ENCODE data around the gene PRKCE. TPM values are rescaled to one million over a fixed set of nuclear protein-coding genes. Genes with fewer than 3 reads are reported as not detected.

The PRKCE gene
- total RNA-seq, 1 experiment from 2014 or later: 17.7 TPM

DNA sequence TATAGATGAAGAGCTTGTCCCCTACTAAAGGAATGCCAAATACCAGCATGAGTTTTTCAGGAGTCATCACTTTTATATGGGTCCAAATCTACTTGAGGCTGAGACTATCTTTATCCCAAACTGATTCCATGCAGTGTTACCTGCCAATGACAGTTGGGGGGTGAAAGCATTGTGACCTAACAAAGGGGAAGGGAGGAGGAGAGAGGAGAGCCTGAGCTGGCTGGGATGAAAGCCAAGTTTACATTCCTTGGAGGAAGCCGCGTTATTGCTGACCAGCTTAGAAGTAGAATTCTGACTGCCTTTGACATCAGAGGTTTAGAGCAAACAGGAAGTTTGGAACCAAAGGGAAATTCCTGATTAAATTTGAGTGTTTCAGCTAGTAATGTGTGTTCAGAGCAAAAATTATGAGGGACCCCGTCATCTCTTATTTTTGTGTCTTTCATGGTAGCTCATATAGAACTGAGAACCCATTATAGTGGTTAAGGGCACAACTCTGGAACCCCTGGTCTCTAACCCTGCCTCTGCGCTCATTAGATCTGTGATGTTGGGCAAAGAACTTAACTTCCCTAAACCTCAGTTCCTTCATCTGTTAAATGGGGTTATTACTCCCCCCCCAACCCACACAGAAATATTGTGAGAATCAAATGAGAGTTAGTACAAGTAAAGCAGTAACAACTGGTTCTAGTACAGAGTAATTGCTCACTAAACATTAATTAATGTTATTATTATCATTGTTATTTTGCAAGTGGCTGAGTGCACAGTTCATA, 446.4 kb downstream of the PRKCE start:
- Mint-ChIP-seq H3K4me1 (ENCODE audit: low read depth, unreplicated experiment) (peaks cover 25% of the 10 kb centered on the region), H3K27me3 (ENCODE audit: unreplicated experiment) (no peaks in the 10 kb centered on the region), H3K4me3 (ENCODE audit: low read depth, unreplicated experiment) (no peak overlapping the region), H3K9me3 (ENCODE audit: low read depth, unreplicated experiment) (peaks cover 9% of the 10 kb centered on the region), H3K27ac (ENCODE audit: unreplicated experiment) (peak overlapping the region; percentile 27), H3K36me3 (ENCODE audit: insufficient read depth, unreplicated experiment) (no peaks in the 10 kb centered on the region)
- CTCF ChIA-PET: interaction anchor here (0.6 to 0.7 kb wide), 3 partner anchors 209 to 268 kb away, joined by 3 to 7 read pairs (median 5); no protein-coding TSS in a partner anchor
- TF ChIP-seq, protein P1, sequence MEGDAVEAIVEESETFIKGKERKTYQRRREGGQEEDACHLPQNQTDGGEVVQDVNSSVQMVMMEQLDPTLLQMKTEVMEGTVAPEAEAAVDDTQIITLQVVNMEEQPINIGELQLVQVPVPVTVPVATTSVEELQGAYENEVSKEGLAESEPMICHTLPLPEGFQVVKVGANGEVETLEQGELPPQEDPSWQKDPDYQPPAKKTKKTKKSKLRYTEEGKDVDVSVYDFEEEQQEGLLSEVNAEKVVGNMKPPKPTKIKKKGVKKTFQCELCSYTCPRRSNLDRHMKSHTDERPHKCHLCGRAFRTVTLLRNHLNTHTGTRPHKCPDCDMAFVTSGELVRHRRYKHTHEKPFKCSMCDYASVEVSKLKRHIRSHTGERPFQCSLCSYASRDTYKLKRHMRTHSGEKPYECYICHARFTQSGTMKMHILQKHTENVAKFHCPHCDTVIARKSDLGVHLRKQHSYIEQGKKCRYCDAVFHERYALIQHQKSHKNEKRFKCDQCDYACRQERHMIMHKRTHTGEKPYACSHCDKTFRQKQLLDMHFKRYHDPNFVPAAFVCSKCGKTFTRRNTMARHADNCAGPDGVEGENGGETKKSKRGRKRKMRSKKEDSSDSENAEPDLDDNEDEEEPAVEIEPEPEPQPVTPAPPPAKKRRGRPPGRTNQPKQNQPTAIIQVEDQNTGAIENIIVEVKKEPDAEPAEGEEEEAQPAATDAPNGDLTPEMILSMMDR (IDR thresholded peaks at IDR 0.05; ENCODE audit: unreplicated experiment): no peak
- no TSS peak for BruUV-seq (replicated peaks)
- peak; percentile 63 for DNase-seq
- intact Hi-C loops (cut with micrococcal nuclease; ENCODE audit: unreplicated experiment): no loop called here

- Mint-ChIP-seq H3K4me3 (ENCODE audit: low read depth, unreplicated experiment) (no peak overlapping the region), H3K4me1 (ENCODE audit: low read depth, unreplicated experiment) (peaks cover 25% of the 10 kb centered on the region), H3K36me3 (ENCODE audit: insufficient read depth, unreplicated experiment) (no peaks in the 10 kb centered on the region), H3K27ac (ENCODE audit: unreplicated experiment) (peak overlapping the region; percentile 13), H3K9me3 (ENCODE audit: low read depth, unreplicated experiment) (peaks cover 9% of the 10 kb centered on the region), H3K27me3 (ENCODE audit: unreplicated experiment) (no peaks in the 10 kb centered on the region)
- intact Hi-C loops (cut with micrococcal nuclease; ENCODE audit: unreplicated experiment): no loop called here
- TF ChIP-seq, protein P1 (IDR thresholded peaks at IDR 0.05; ENCODE audit: unreplicated experiment): no peak
- CTCF ChIA-PET: interaction anchor here (0.6 kb wide), 1 partner anchor 1226 kb away, joined by 4 read pairs; no protein-coding TSS in a partner anchor
- no peak for DNase-seq
- no TSS peak for BruUV-seq (replicated peaks)
Observed at GRCh38 chr2:46098621-46099062, 447.2 kb downstream of the PRKCE start.

DNA sequence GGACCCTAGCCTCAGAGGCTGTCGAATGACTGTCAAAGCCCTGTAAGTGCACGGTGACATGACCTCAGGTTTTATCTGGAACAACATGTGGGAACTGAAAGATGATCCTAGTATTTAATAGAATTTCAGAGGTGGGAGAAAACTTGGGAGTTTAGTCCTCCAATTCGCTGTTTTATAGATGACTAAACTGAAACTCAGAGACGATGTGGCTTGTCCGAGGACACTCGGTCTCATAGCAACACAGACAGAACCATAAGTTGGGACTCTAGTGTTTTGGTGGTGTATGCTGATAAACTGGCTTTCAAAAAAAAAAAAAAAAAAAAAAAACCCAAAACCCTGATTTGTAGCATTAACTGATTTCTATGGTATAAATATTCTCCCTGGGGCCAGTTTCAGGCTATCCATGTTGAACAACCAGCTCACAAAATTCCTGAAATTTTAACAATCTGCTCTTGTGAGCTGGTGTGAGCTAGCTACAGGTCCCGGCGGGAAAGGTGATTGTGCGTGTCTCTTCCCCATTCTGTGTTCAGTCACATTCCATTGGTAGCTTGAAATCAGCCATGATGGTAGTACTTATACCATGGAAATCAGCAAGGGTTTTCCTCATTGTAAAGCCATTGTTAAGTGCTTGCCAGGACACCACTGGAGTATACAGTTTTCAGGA, 450.2 kb downstream of the PRKCE start:
- TF ChIP-seq, protein P1 (IDR thresholded peaks at IDR 0.05; ENCODE audit: unreplicated experiment): no peak
- Mint-ChIP-seq H3K4me1 (ENCODE audit: low read depth, unreplicated experiment) (peaks cover 25% of the 10 kb centered on the region), H3K9me3 (ENCODE audit: low read depth, unreplicated experiment) (peaks cover 12% of the 10 kb centered on the region), H3K27me3 (ENCODE audit: unreplicated experiment) (no peaks in the 10 kb centered on the region), H3K36me3 (ENCODE audit: insufficient read depth, unreplicated experiment) (no peaks in the 10 kb centered on the region), H3K4me3 (ENCODE audit: low read depth, unreplicated experiment) (no peak overlapping the region), H3K27ac (ENCODE audit: unreplicated experiment) (no peak overlapping the region)
- DNase-seq: no peak
- CTCF ChIA-PET: interaction anchor here (0.7 to 0.9 kb wide), 3 partner anchors 16 to 110 kb away, joined by 3 to 7 read pairs (median 3); no protein-coding TSS in a partner anchor
- no TSS peak for BruUV-seq (replicated peaks)
- intact Hi-C loops (cut with micrococcal nuclease; ENCODE audit: unreplicated experiment): no loop called here

- TF ChIP-seq, protein P1 (IDR thresholded peaks at IDR 0.05; ENCODE audit: unreplicated experiment): no peak
- DNase-seq: no peak
Observed at GRCh38 chr2:46106690-46107089, 455.2 kb downstream of the PRKCE start.

More at GRCh38 chr2:46106690-46107089, 455.2 kb downstream of the PRKCE start:
- no peaks in the 10 kb centered on the region for H3K4me1 Mint-ChIP-seq (ENCODE audit: low read depth, unreplicated experiment)
- H3K36me3 Mint-ChIP-seq (ENCODE audit: insufficient read depth, unreplicated experiment): no peaks in the 10 kb centered on the region
- intact Hi-C loops (cut with micrococcal nuclease; ENCODE audit: unreplicated experiment): no loop called here
- H3K9me3 Mint-ChIP-seq (ENCODE audit: low read depth, unreplicated experiment): peaks cover 12% of the 10 kb centered on the region
- H3K4me3 Mint-ChIP-seq (ENCODE audit: low read depth, unreplicated experiment): no peak overlapping the region
- CTCF ChIA-PET: no interaction called here
- BruUV-seq (replicated peaks): no TSS peak
- no peaks in the 10 kb centered on the region for H3K27me3 Mint-ChIP-seq (ENCODE audit: unreplicated experiment)
- no peak overlapping the region for H3K27ac Mint-ChIP-seq (ENCODE audit: unreplicated experiment)

All from Calu3 (cell line).